Astrocyte (in vitro differentiated cells and primary cell): ENCODE results near the gene SLC15A5.

Experiments used
- CTCF ChIP-seq: IDR thresholded peaks from 2 replicates; pipeline ENCODE4 v1.5.1; 2011; ENCODE audit warnings: low read depth, mild to moderate bottlenecking, inconsistent platforms, low read length, moderate library complexity; ENCODE audit not compliant: insufficient read depth
- EZH2 ChIP-seq: IDR thresholded peaks from 2 replicates; pipeline ENCODE4 v1.6.1; 2012; ENCODE audit warnings: mild to moderate bottlenecking, low read length, inconsistent platforms; ENCODE audit not compliant: insufficient read depth

GRCh38 chr12:16220120-16220519 lies 57.4 kb downstream of the SLC15A5 start:
- TF ChIP-seq EZH2 (no peak), CTCF (no peak)
